Neural cell (in vitro differentiated cells): ENCODE measurements around the gene OSBPL8.

Experiments
- EP300 ChIP-seq: fragments of 450-650 bp; conservative IDR thresholded peaks from 2 replicates; pipeline ENCODE4 v1.6.1; 2014; ENCODE audit warnings: antibody characterized with exemption, mild to moderate bottlenecking, moderate library complexity; ENCODE audit not compliant: poor library complexity, severe bottlenecking
- EZH2 ChIP-seq: fragments of 200-600, 300-800 bp; shearing (Covaris generic), sonication (generic); IDR thresholded peaks from 2 replicates; pipeline ENCODE4 v1.6.1; 2014; ENCODE audit warnings: antibody characterized with exemption, low read length, borderline replicate concordance, mild to moderate bottlenecking; ENCODE audit not compliant: insufficient read depth, poor library complexity, severe bottlenecking
- MXI1 ChIP-seq: fragments of 450-650 bp; conservative IDR thresholded peaks from 2 replicates; pipeline ENCODE4 v1.6.1; 2014; ENCODE audit warnings: antibody characterized with exemption, mild to moderate bottlenecking; ENCODE audit not compliant: poor library complexity, severe bottlenecking
- POLR2AphosphoS5 ChIP-seq: IDR thresholded peaks from 2 replicates; pipeline ENCODE4 v1.6.1; 2012
- RAD21 ChIP-seq: fragments of 450-650 bp; conservative IDR thresholded peaks from 2 replicates; pipeline ENCODE4 v1.6.1; 2014; ENCODE audit warnings: antibody characterized with exemption, mild to moderate bottlenecking, moderate library complexity
- REST ChIP-seq: IDR thresholded peaks from 2 replicates; pipeline ENCODE4 v1.6.1; 2012; ENCODE audit warnings: borderline replicate concordance
- SMC3 ChIP-seq: fragments of 450-650 bp; conservative IDR thresholded peaks from 2 replicates; pipeline ENCODE4 v1.6.1; 2014; ENCODE audit warnings: antibody characterized with exemption, mild to moderate bottlenecking, moderate library complexity; ENCODE audit not compliant: poor library complexity
- TAF1 ChIP-seq: IDR thresholded peaks from 2 replicates; pipeline ENCODE4 v1.6.1; 2012; ENCODE audit warnings: low read depth
- TF ChIP-seq, protein P1 (sequence below): fragments of 450-650 bp; IDR thresholded peaks from 2 replicates; pipeline ENCODE4 v1.5.1; 2014; ENCODE audit warnings: antibody characterized with exemption, mild to moderate bottlenecking, moderate library complexity; ENCODE audit not compliant: poor library complexity, severe bottlenecking

- TF ChIP-seq, protein P1, sequence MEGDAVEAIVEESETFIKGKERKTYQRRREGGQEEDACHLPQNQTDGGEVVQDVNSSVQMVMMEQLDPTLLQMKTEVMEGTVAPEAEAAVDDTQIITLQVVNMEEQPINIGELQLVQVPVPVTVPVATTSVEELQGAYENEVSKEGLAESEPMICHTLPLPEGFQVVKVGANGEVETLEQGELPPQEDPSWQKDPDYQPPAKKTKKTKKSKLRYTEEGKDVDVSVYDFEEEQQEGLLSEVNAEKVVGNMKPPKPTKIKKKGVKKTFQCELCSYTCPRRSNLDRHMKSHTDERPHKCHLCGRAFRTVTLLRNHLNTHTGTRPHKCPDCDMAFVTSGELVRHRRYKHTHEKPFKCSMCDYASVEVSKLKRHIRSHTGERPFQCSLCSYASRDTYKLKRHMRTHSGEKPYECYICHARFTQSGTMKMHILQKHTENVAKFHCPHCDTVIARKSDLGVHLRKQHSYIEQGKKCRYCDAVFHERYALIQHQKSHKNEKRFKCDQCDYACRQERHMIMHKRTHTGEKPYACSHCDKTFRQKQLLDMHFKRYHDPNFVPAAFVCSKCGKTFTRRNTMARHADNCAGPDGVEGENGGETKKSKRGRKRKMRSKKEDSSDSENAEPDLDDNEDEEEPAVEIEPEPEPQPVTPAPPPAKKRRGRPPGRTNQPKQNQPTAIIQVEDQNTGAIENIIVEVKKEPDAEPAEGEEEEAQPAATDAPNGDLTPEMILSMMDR: no peak
- no peak for TF ChIP-seq EZH2
- no peak for TF ChIP-seq RAD21
- TF ChIP-seq POLR2AphosphoS5: no peak
- no peak for TF ChIP-seq EP300
- TF ChIP-seq REST: no peak
- TF ChIP-seq TAF1: no peak
- TF ChIP-seq SMC3: no peak
- TF ChIP-seq MXI1: no peak
Measured at GRCh38 chr12:76568888-76569551, 9.4 kb upstream of the OSBPL8 start.
